ENCODE results near the gene FKBP5. TPM values are rescaled to one million over a fixed set of nuclear protein-coding genes. Genes with fewer than 3 reads are reported as not detected.

The FKBP5 gene
- total RNA-seq, 1 experiment from 2014 or later: 33.9 TPM

GRCh38 chr6:35683267-35683666 is 5.4 kb downstream of the FKBP5 start:
- Histone ChIP-seq H3K4me1 (ENCODE audit: insufficient read depth, low read length) (no peaks in the 10 kb centered on the region; the same call in 1 of the 2 replicates), H3K9me3 (ENCODE audit: control insufficient read depth, low read depth, low read length) (no peaks in the 10 kb centered on the region), H3K4me2 (ENCODE audit: insufficient read depth, insufficient read length, low read length) (no peak overlapping the region), H3K27ac (ENCODE audit: insufficient read length, low read depth, low read length) (no peak overlapping the region), H3K27me3 (ENCODE audit: insufficient read depth, low read length) (no peaks in the 10 kb centered on the region), H3K79me1 (ENCODE audit: insufficient read depth, low read depth, low read length, poor library complexity, severe bottlenecking) (no peaks in the 10 kb centered on the region), H2BK5ac (ENCODE audit: insufficient read length, low read length) (no peak overlapping the region), H2BK20ac (ENCODE audit: low read depth, low read length, poor library complexity, severe bottlenecking) (no peak overlapping the region), H3K18ac (ENCODE audit: insufficient read length, low read depth, low read length) (no peak overlapping the region), H4K5ac (ENCODE audit: insufficient read length, low read depth, low read length) (no peak overlapping the region), H4K91ac (ENCODE audit: insufficient read length, low read depth, low read length) (no peak overlapping the region), H2AK5ac (ENCODE audit: insufficient read length, low read length) (no peak overlapping the region), H3T11ph (ENCODE audit: low read length) (no peak overlapping the region), H3K4ac (ENCODE audit: low read depth, low read length) (no peak overlapping the region), H2AFZ (ENCODE audit: low read length) (no peak overlapping the region), H4K8ac (replicated peaks; ENCODE audit: insufficient read length, low read depth, low read length) (no peak overlapping the region), H3K9ac (ENCODE audit: extremely low read depth, insufficient read length, low read length) (no peak overlapping the region), H2BK12ac (ENCODE audit: insufficient read length, low read depth, low read length) (no peak overlapping the region), H4K20me1 (ENCODE audit: control insufficient read depth, insufficient read depth, insufficient read length) (no peaks in the 10 kb centered on the region), H3K23ac (ENCODE audit: insufficient read length, low read depth, low read length) (no peak overlapping the region), H2BK15ac (ENCODE audit: low read depth, low read length) (no peak overlapping the region), H3K56ac (ENCODE audit: insufficient read length, low read depth, low read length) (no peak overlapping the region), H3K23me2 (ENCODE audit: insufficient read length, low read depth, low read length, poor library complexity, severe bottlenecking) (peaks cover 6% of the 10 kb centered on the region), H3K14ac (ENCODE audit: insufficient read depth, low read length) (no peak overlapping the region), H3K79me2 (ENCODE audit: insufficient read depth, low read length) (peaks cover 4% of the 10 kb centered on the region; the same call in 1 of the 2 replicates), H2BK120ac (ENCODE audit: low read depth, low read length, poor library complexity, severe bottlenecking) (no peak overlapping the region)
- Mint-ChIP-seq H3K36me3 (ENCODE audit: insufficient read depth in 1 of 3, low read depth in 3 of 3) (peaks cover 0 to 8% (median 6%) of the 10 kb centered on the region in 3 experiments; a peak in 3 of 7 replicates), H3K4me1 (peaks cover 9 to 12% of the 10 kb centered on the region in 2 experiments), H3K9me3 (no peaks in the 10 kb centered on the region; a peak in 1 of 5 replicates), H3K27me3 (ENCODE audit: low read depth) (peaks cover 12% of the 10 kb centered on the region), H3K4me3 (no peak overlapping the region), H3K27ac (no peak overlapping the region)
- no peak for TF ChIP-seq CTCF (conservative IDR thresholded peaks at IDR 0.05)
- no peak for DNase-seq
